AG10803 (cell line): Measurements from ENCODE around the gene DPF3.

Experiments used
- DNase-seq: peaks from one replicate; pipeline ENCODE4 v3.0.0; 2010; ENCODE audit warnings: low read depth
- H3K4me3 ChIP-seq: 2 replicates; pipeline ENCODE4 v1.5.1; 2011; ENCODE audit warnings: mild to moderate bottlenecking, low read length, control low read depth
- TF ChIP-seq, protein P1 (sequence below): conservative IDR thresholded peaks from 2 replicates; pipeline ENCODE4 v1.5.1; 2011; ENCODE audit warnings: mild to moderate bottlenecking, low read length, control low read depth, inconsistent platforms

Gene DPF3

DNA sequence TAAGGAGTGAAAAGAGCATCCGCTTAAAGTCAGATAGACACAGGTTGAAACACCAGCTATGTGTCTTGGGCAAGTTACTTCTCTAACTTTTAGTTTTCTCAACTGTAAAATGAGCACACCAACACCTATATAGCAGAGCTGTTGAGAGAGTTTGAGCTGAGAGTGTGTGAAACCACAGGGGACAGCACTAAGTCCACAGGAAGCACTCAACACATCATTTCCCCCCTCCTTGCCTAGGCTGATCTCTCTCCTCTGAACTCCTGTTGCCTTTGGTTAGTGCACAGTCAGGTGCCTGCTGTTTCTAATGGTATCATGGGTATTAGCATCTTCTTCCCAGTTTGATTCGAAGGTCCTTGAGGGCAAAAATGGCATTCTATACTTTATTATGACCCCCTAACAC lies 176.7 kb downstream of the DPF3 start:
- TF ChIP-seq, protein P1, sequence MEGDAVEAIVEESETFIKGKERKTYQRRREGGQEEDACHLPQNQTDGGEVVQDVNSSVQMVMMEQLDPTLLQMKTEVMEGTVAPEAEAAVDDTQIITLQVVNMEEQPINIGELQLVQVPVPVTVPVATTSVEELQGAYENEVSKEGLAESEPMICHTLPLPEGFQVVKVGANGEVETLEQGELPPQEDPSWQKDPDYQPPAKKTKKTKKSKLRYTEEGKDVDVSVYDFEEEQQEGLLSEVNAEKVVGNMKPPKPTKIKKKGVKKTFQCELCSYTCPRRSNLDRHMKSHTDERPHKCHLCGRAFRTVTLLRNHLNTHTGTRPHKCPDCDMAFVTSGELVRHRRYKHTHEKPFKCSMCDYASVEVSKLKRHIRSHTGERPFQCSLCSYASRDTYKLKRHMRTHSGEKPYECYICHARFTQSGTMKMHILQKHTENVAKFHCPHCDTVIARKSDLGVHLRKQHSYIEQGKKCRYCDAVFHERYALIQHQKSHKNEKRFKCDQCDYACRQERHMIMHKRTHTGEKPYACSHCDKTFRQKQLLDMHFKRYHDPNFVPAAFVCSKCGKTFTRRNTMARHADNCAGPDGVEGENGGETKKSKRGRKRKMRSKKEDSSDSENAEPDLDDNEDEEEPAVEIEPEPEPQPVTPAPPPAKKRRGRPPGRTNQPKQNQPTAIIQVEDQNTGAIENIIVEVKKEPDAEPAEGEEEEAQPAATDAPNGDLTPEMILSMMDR = no peak
- DNase-seq = no peak
- H3K4me3 ChIP-seq = no peak overlapping the region

DNA sequence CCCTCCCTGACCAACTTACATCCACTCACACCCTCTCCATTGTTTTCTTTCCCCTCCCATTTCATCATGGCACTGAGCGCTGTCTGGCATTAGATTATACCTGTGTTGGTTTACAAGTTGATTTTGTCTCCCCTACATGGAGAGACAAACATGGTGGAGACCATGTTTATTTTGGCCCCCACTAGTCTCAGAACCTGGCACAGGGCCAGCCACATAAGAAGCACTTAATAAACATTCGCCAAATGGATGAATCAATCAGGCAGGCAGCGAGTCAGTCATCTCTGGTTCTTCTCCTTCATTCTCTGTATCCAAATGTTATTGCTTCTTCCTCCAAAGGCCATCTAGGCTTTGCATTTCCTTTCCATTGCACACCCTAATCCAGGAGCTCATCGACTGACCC lies 177.4 kb downstream of the DPF3 start:
- no peak for DNase-seq
- H3K4me3 ChIP-seq = no peak overlapping the region
- TF ChIP-seq, protein P1 = no peak

DNA sequence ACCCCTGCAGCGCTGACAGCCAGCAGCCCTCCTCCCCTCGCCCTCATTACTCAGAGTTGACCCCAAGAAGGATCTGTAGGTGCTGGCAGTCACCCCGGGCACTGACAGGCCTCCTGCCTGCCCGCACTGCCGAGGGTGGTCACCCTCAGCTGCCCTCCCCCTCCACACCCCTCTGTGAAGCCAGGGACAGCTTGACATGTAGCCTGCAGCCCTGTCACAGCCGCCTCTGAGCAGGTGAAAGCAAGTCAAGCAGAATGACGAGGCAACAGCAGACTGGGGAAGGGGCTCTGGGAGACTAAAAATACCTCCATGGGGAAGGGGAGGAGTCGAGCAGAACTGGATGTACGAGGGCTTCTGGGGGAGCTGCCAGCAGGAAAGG lies 178.1 kb downstream of the DPF3 start:
- TF ChIP-seq, protein P1 = no peak
- DNase-seq = no peak
- no peak overlapping the region for H3K4me3 ChIP-seq

DNA sequence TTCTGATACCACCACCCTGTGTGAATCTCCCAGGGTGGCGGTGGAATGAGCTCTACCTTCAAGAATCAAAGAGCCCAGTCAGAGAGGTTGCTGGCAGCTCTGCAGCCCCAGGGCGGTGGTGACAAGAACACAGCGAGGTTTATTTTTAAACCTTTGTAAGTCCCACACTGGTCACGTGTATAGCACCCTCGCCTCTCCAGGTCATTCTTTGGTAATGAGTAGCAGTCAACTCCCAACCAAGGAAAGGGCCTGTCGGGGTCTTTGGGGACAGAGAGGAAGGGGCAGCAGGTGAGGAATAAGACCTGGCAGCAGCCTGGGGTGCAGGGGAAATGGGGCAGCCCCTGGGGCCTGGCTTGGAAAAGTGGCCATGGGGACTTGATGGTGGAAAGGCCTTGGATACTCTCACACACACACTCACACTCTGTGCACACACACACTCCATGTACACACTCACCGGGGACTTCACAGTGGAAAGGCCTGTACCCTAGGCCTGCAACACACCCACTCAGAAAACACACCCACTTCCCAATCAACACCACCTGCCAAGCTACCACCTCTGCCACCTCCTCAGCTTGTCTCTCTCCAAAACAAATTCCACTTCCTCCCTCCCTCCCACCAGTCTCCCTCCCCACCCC lies 178.6 kb downstream of the DPF3 start:
- TF ChIP-seq, protein P1 = no peak
- H3K4me3 ChIP-seq = no peak overlapping the region
- DNase-seq = no peak

DNA sequence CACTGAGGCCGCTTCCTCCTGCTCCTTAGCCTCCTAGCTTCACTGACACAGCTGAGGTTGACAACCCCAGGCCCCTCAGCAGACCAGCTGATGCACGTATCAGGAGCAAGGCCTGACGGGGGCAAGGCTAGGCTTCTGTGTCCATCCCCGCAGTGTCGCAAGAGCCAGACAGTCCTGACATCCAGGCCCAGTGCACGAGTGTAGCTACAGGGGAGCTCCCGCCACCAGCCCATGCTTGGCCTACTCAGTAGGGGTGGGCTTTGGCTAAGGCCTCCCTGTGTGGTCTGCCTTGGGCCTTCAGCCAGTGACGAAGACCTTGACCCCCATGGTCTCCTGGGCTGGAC lies 179.1 kb downstream of the DPF3 start:
- no peak for DNase-seq
- TF ChIP-seq, protein P1 = no peak
- H3K4me3 ChIP-seq = no peak overlapping the region

DNA sequence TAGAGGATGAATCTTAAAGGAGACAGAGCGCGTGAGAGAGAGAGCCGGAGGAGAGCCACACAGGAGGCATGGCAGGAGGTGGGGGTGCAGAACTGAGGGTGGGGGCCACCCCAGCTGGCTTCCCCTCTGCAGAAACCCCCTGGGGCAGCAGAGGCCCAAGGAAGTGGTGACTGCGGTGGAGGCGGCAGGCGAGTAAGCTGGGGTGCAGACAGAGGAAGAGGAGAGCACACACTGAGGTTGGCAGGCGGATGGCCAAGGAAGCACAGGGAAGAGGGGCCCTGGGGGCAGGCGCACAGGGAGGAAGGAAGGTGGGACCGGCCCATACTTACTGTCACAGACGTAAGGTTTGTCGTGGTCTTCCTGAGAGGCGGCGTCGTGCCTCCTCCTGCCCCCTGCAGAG lies 179.8 kb downstream of the DPF3 start:
- TF ChIP-seq, protein P1 = no peak
- no peak for DNase-seq
- no peak overlapping the region for H3K4me3 ChIP-seq

DNA sequence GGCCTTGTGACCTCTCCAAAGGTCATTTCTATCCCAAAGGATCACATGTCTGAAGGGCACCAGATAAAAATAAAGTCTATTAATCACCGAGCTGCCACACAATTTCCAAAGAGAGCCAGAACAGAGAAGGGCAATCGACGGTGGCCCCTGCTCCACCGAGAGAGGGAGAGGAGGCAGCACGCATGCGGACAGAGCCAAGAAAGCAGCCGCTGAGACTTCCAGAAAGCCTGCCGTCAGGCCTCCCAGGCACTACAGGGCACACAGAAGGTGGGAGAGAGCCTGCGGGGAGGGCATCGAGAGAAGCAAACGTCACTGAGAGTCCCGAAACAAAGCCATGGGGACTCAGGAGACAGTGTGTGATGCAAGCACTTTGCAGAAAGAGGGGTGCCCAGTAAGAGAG lies 182.0 kb downstream of the DPF3 start:
- DNase-seq = no peak
- TF ChIP-seq, protein P1 = no peak
- H3K4me3 ChIP-seq = no peak overlapping the region
